PC-3 (cell line): ENCODE results near the gene PDLIM5. TPM values are rescaled to one million over a fixed set of nuclear protein-coding genes. Genes with fewer than 3 reads are reported as not detected.

Experiments used
- ATAC-seq: fragments of 200-7000 bp; cut with Tn5 transposase; 2 replicates; pipeline ENCODE4 v1.9.1; 2020; ENCODE audit warnings: mild to moderate bottlenecking, moderate library complexity
- BruUV-seq: library from RNA; stranded (reverse); fragments of 400-500 nt; replicated peaks from 2 replicates; lab custom pipeline; 2021; lab: Mats Ljungman, UMichigan
- CTCF ChIA-PET: fragments of 300-600 bp; sonication (Branson Sonifier 250); formaldehyde crosslinking; loops from one replicate; lab custom pipeline; 2022; ENCODE audit warnings: antibody characterized with exemption; lab: Charles Lee
- POLR2A ChIA-PET: fragments of 300-600 bp; sonication (Branson Sonifier 250); formaldehyde crosslinking; loops from one replicate; lab custom pipeline; 2022; ENCODE audit warnings: antibody characterized with exemption; ENCODE audit not compliant: unreplicated experiment; lab: Charles Lee
- DNase-seq: peaks from one replicate; pipeline ENCODE4 v3.0.0-alpha.2; 2015
- H2AFZ ChIP-seq: fragments of 300-600 bp; sonication (generic); 2 replicates; pipeline ENCODE4 v1.6.0; 2016; ENCODE audit warnings: antibody characterized with exemption, low read length
- H3F3A ChIP-seq: fragments of 300-600 bp; sonication (generic); one replicate; pipeline ENCODE4 v1.6.0; 2017; ENCODE audit warnings: antibody characterized with exemption, low read length, control low read depth, mild to moderate bottlenecking; ENCODE audit not compliant: unreplicated experiment
- H3K27ac ChIP-seq: fragments of 300-600 bp; sonication (generic); 2 replicates; pipeline ENCODE4 v1.5.1; 2016; ENCODE audit warnings: mild to moderate bottlenecking, low read length
- H3K27me3 ChIP-seq: fragments of 300-600 bp; sonication (generic); 2 replicates; pipeline ENCODE4 v1.6.1; 2016; ENCODE audit warnings: low read length, mixed read lengths
- H3K36me3 ChIP-seq: fragments of 300-600 bp; sonication (generic); 2 replicates; pipeline ENCODE4 v1.6.1; 2016; ENCODE audit warnings: low read depth, mixed run types, low read length, mixed read lengths
- H3K4me1 ChIP-seq: fragments of 300-600 bp; sonication (generic); 2 replicates; pipeline ENCODE4 v1.5.1; 2016; ENCODE audit warnings: low read length; ENCODE audit not compliant: insufficient read depth
- H3K4me2 ChIP-seq: fragments of 300-600 bp; sonication (generic); 2 replicates; pipeline ENCODE4 v1.6.0; 2016; ENCODE audit warnings: low read length
- H3K4me3 ChIP-seq: fragments of 300-600 bp; sonication (generic); 2 replicates; pipeline ENCODE4 v1.5.1; 2016; ENCODE audit warnings: mild to moderate bottlenecking, low read length, mixed read lengths
- H3K79me2 ChIP-seq: fragments of 300-600 bp; sonication (generic); 2 replicates; pipeline ENCODE4 v1.6.1; 2017; ENCODE audit warnings: low read length, mixed read lengths
- H3K9ac ChIP-seq: fragments of 300-600 bp; sonication (generic); 2 replicates; pipeline ENCODE4 v1.6.0; 2016; ENCODE audit warnings: mild to moderate bottlenecking, low read length
- H3K9me2 ChIP-seq: fragments of 300-600 bp; sonication (generic); replicated peaks from 2 replicates; pipeline ENCODE4 v1.6.1; 2016; ENCODE audit warnings: mixed run types, low read length, mixed read lengths
- H3K9me3 ChIP-seq: fragments of 300-600 bp; sonication (generic); 2 replicates; pipeline ENCODE4 v1.6.1; 2016; ENCODE audit warnings: low read length, mixed read lengths
- H4K20me1 ChIP-seq: fragments of 300-600 bp; sonication (generic); 2 replicates; pipeline ENCODE4 v1.6.1; 2016; ENCODE audit warnings: low read length, mixed read lengths
- CTCF ChIP-seq: fragments of 300-600 bp; sonication (generic); conservative IDR thresholded peaks from 2 replicates; pipeline ENCODE4 v1.5.1; 2017; ENCODE audit warnings: antibody characterized with exemption, low read depth, mild to moderate bottlenecking, low read length
- EZH2 ChIP-seq: fragments of 300-600 bp; sonication (generic); IDR thresholded peaks from one replicate; pipeline ENCODE4 v1.6.1; 2017; ENCODE audit warnings: antibody characterized with exemption, mild to moderate bottlenecking, low read length; ENCODE audit not compliant: unreplicated experiment
- EZH2phosphoT487 ChIP-seq: fragments of 300-600 bp; sonication (generic); IDR thresholded peaks from 2 replicates; pipeline ENCODE4 v1.6.1; 2018; ENCODE audit warnings: mild to moderate bottlenecking, antibody characterized with exemption, low read length, borderline replicate concordance
- intact Hi-C: fragments of 100-400 bp; cut with micrococcal nuclease; formaldehyde crosslinking; loops from 2 replicates; pipeline ENCODE4 v1.9.0; 2023
- total RNA-seq: library from RNA; depleted of rRNA; stranded (reverse); fragments of >200 nt; gene quantifications from 2 replicates; pipeline ENCODE4 v1.2.3, GENCODE V29; 2014

PDLIM5 gene
- total RNA-seq, 1 experiment from 2014 or later: 57.8 TPM

DNA sequence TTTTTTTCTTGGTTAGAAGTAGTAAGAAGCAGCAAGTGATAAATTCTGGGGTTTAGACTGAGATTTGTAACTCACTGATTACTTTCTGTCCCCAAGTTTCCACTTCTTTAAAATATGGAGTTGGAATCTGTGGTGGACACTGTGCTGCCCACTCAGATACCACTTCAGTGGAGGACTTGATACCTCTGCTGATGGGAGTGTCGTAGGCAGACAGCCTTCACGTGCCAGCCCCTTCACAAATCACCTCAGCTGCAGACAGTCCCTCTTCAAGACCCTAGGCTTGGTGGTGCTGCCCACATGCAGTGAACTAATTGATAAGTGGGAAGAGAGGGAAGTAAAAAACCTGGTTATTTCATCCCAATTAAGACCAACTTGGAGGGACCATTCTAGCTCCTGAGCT is 139.5 kb downstream of the PDLIM5 start:
- no peak for ATAC-seq
- Histone ChIP-seq H3K9me3 (no peaks in the 10 kb centered on the region), H3K27me3 (no peaks in the 10 kb centered on the region), H3K4me3 (no peak overlapping the region), H3F3A (no peaks in the 10 kb centered on the region), H3K27ac (no peak overlapping the region), H3K4me1 (peaks cover 16% of the 10 kb centered on the region; the same call in 1 of the 2 replicates), H3K79me2 (no peaks in the 10 kb centered on the region), H3K4me2 (no peak overlapping the region), H3K36me3 (no peaks in the 10 kb centered on the region), H4K20me1 (no peaks in the 10 kb centered on the region), H3K9me2 (no peaks in the 10 kb centered on the region), H2AFZ (no peak overlapping the region), H3K9ac (no peak overlapping the region)
- no peak for TF ChIP-seq EZH2
- TF ChIP-seq EZH2phosphoT487: no peak
- TF ChIP-seq CTCF: no peak
- BruUV-seq: no TSS peak
- POLR2A ChIA-PET: no interaction called here
- intact Hi-C loops: no loop called here
- CTCF ChIA-PET: no interaction called here
- no peak for DNase-seq

- Histone ChIP-seq H3K36me3 (no peaks in the 10 kb centered on the region), H3F3A (no peaks in the 10 kb centered on the region), H3K9me3 (no peaks in the 10 kb centered on the region), H2AFZ (no peak overlapping the region), H3K4me2 (no peak overlapping the region), H3K4me3 (no peak overlapping the region), H3K9ac (no peak overlapping the region), H4K20me1 (no peaks in the 10 kb centered on the region), H3K4me1 (0 out of 2 replicates have a peak, but pooled peaks cover 8% of the 10 kb centered on the region), H3K79me2 (no peaks in the 10 kb centered on the region), H3K27ac (no peak overlapping the region), H3K27me3 (no peaks in the 10 kb centered on the region), H3K9me2 (no peaks in the 10 kb centered on the region)
- intact Hi-C loops: loop anchor here (1.0 to 5.0 kb wide), 2 partner anchors 48 to 143 kb away; no protein-coding TSS in a partner anchor
- ATAC-seq (no peak), DNase-seq (no peak)
- TF ChIP-seq EZH2phosphoT487: no peak
- TF ChIP-seq EZH2: no peak
- TF ChIP-seq CTCF: no peak
- CTCF ChIA-PET: no interaction called here
- POLR2A ChIA-PET: no interaction called here
- BruUV-seq: no TSS peak
Measured at GRCh38 chr4:94595013-94595412, 143.3 kb downstream of the PDLIM5 start.

DNA sequence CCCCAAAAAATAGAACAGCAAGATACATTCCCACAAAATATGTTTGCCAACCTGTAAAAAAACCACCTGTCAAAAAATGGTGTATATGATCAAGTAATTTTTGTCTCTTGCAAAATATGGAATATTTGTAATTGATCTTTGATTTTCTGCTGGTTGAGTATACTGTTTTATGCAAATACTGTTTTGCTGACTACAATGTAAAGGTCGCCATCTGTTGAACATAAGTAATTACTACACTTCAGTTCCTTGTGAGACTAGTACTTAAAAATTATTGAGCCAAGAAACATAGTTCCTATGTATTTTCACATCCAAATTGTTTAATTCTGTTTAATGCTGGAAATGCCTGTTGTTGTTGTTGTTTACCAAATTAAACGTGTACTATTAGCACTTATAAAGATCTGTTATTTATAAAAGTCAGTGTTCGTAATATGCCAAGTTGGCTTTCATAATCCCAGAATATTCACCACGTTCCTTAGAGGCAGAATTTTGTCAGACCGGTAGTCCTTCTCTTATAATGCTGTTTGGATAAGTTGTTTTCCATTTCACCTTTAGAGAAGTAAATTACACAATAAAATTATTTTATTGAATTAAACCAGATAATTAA is 144.2 kb downstream of the PDLIM5 start:
- Histone ChIP-seq H3K36me3 (no peaks in the 10 kb centered on the region), H3K9me2 (no peaks in the 10 kb centered on the region), H3K4me2 (no peak overlapping the region), H3K9ac (no peak overlapping the region), H3F3A (no peaks in the 10 kb centered on the region), H4K20me1 (no peaks in the 10 kb centered on the region), H3K27me3 (no peaks in the 10 kb centered on the region), H3K9me3 (no peaks in the 10 kb centered on the region), H3K4me1 (0 out of 2 replicates have a peak, but pooled peaks cover 8% of the 10 kb centered on the region), H2AFZ (no peak overlapping the region), H3K27ac (no peak overlapping the region), H3K4me3 (no peak overlapping the region), H3K79me2 (no peaks in the 10 kb centered on the region)
- TF ChIP-seq EZH2 (no peak), CTCF (peak; percentile 82)
- ChIA-PET CTCF (no interaction called here), POLR2A (no interaction called here)
- peak; percentile 31; the same call in 1 of the 2 replicates for ATAC-seq
- peak; percentile 60 for DNase-seq
- BruUV-seq: no TSS peak
- intact Hi-C loops: loop anchor here (1.0 to 5.0 kb wide), 4 partner anchors 49 to 292 kb away; no protein-coding TSS in a partner anchor
